K562 (cell line): ENCODE data around the gene RBM15. TPM values are rescaled to one million over a fixed set of nuclear protein-coding genes. Genes with fewer than 3 reads are reported as not detected.

Source experiments
- ATAC-seq: fragments of 200-7000 bp; cut with Tn5 transposase; 3 replicates; pipeline ENCODE4 v1.9.1; 2020; ENCODE audit warnings: moderate library complexity
- BruUV-seq: library from RNA; stranded (reverse); fragments of 400-500 nt; replicated peaks from 2 replicates; lab custom pipeline; 2021; lab: Mats Ljungman, UMichigan
- CTCF ChIA-PET: fragments of 300-600 bp; formaldehyde crosslinking; extraction: SDS; loops from one replicate; lab custom pipeline; 2021; ENCODE audit warnings: low intra/inter-chr PET ratio; lab: Yijun Ruan, JAX
- POLR2A ChIA-PET: fragments of 300-600, 350-650 bp; sonication (Branson Sonifier 250); formaldehyde crosslinking; extraction: SDS; loops from one replicate; lab custom pipeline; 2021; ENCODE audit warnings: antibody characterized with exemption, inconsistent platforms; lab: Yijun Ruan, JAX
- DNase-seq, 4 experiments: peaks; one replicate each; pipeline versions ENCODE4 v3.0.0 to v3.0.0-alpha.2; 2011 to 2018; ENCODE audit warnings: low spot score in 3 of 4, mixed read lengths in 3 of 4; ENCODE audit errors: extremely low read depth in 1 of 4
- FAIRE-seq: peaks from 2 replicates; lab custom pipeline; 2011; peaks lifted over from hg19 to GRCh38; lab: Jason Lieb, UNC
- H2AFZ ChIP-seq: 2 replicates; pipeline ENCODE4 v1.6.0; 2011; ENCODE audit warnings: low read depth, low read length, control low read depth, inconsistent platforms
- H3K27ac ChIP-seq: fragments of 200-600 bp; 3 replicates; pipeline ENCODE4 v1.8.0; 2011; ENCODE audit warnings: low read depth, mild to moderate bottlenecking, control low read depth, inconsistent platforms, low read length, moderate library complexity, mixed read lengths; ENCODE audit errors: extremely low read depth
- H3K27me3 ChIP-seq, 2 experiments: fragments of 300-600 bp in 1 of 2; 2 replicates in 1 of 2; 3 replicates in 1 of 2; pipeline versions ENCODE4 v1.6.0 to v1.8.0; 2011; ENCODE audit warnings: inconsistent platforms in 2 of 2, low read length in 2 of 2, mild to moderate bottlenecking in 1 of 2, mixed read lengths in 1 of 2, moderate library complexity in 1 of 2; ENCODE audit not compliant: control insufficient read depth in 2 of 2, insufficient read depth in 2 of 2
- H3K36me3 ChIP-seq: fragments of 300-600 bp; 3 replicates; pipeline ENCODE4 v1.8.0; 2011; ENCODE audit warnings: mild to moderate bottlenecking, low read length, inconsistent platforms; ENCODE audit not compliant: control insufficient read depth, insufficient read depth
- H3K4me1 ChIP-seq, 2 experiments: fragments of 200-600 bp in 1 of 2; replicated peaks in 1 of 2; 2 replicates in 1 of 2; 3 replicates in 1 of 2; pipeline versions ENCODE4 v1.5.1 to v1.8.0; 2011; ENCODE audit warnings: inconsistent platforms in 2 of 2, low read length in 2 of 2, mild to moderate bottlenecking in 1 of 2, mixed read lengths in 1 of 2, moderate library complexity in 1 of 2; ENCODE audit not compliant: control insufficient read depth in 2 of 2, insufficient read depth in 2 of 2
- H3K4me2 ChIP-seq: 2 replicates; pipeline ENCODE4 v1.6.1; 2011; ENCODE audit warnings: low read length, control low read depth, inconsistent platforms, mixed read lengths; ENCODE audit not compliant: insufficient read depth
- H3K4me3 ChIP-seq: fragments of 200-600 bp; sonication (generic), shearing (Covaris generic); 2 replicates; pipeline ENCODE4 v1.5.1; 2016; ENCODE audit warnings: control low read depth, inconsistent platforms
- H3K79me2 ChIP-seq: fragments of 200-600 bp; 3 replicates; pipeline ENCODE4 v1.8.0; 2011; ENCODE audit warnings: low read length, inconsistent platforms; ENCODE audit not compliant: control insufficient read depth, insufficient read depth
- H3K9ac ChIP-seq, 2 experiments: 2 replicates each; pipeline versions ENCODE4 v1.6.0 to v1.6.1; 2011; ENCODE audit warnings: low read depth in 2 of 2, low read length in 2 of 2, control low read depth in 1 of 2, inconsistent platforms in 1 of 2, mild to moderate bottlenecking in 1 of 2, mixed read lengths in 1 of 2; ENCODE audit not compliant: insufficient read depth in 1 of 2
- H3K9me1 ChIP-seq: one replicate; pipeline ENCODE4 v1.6.0; 2011; ENCODE audit warnings: inconsistent platforms, mild to moderate bottlenecking, low read length, moderate library complexity; ENCODE audit not compliant: control insufficient read depth, insufficient read depth
- H3K9me3 ChIP-seq: replicated peaks from 2 replicates; pipeline ENCODE4 v1.5.1; 2011; ENCODE audit warnings: low read depth, low read length, inconsistent platforms; ENCODE audit not compliant: control insufficient read depth, insufficient read depth
- H4K20me1 ChIP-seq: replicated peaks from 2 replicates; pipeline ENCODE4 v1.6.1; 2011; ENCODE audit warnings: low read length, inconsistent platforms, mixed read lengths; ENCODE audit not compliant: control insufficient read depth, insufficient read depth
- ATF3 ChIP-seq, 2 experiments: fragments of 450-650 bp in 1 of 2; sonication (generic) in 1 of 2; formaldehyde crosslinking in 1 of 2; IDR thresholded peaks in 1 of 2; conservative IDR thresholded peaks in 1 of 2; 2 replicates each; pipeline versions ENCODE4 v1.6.1 to v1.8.1; 2016 to 2023; ENCODE audit warnings: mild to moderate bottlenecking in 2 of 2, moderate library complexity in 2 of 2, inconsistent platforms in 1 of 2, missing genetic modification reagents in 1 of 2
- ATF7 ChIP-seq: fragments of 450-650 bp; IDR thresholded peaks from 2 replicates; pipeline ENCODE4 v1.7.1; 2014; ENCODE audit warnings: mild to moderate bottlenecking, moderate library complexity
- CLOCK ChIP-seq: fragments of 250-450 bp; sonication (Bioruptor Pico); IDR thresholded peaks from 2 replicates; pipeline ENCODE4 v1.4.0; 2020; ENCODE audit warnings: mild to moderate bottlenecking, moderate library complexity, borderline replicate concordance
- DACH1 ChIP-seq: fragments of 450-650 bp; IDR thresholded peaks from 2 replicates; pipeline ENCODE4 v1.6.1; 2018; ENCODE audit not compliant: partially characterized antibody
- DDX20 ChIP-seq: fragments of 450-650 bp; IDR thresholded peaks from 2 replicates; pipeline ENCODE4 v1.6.1; 2016; ENCODE audit warnings: missing genetic modification characterization, low read depth, mild to moderate bottlenecking, missing compliant biosample characterization, moderate library complexity
- ESRRA ChIP-seq: fragments of 450-650 bp; IDR thresholded peaks from 2 replicates; pipeline ENCODE4 v1.6.1; 2014; ENCODE audit warnings: low read depth, mild to moderate bottlenecking, moderate library complexity, borderline replicate concordance
- JUND ChIP-seq, 2 experiments: IDR thresholded peaks; 2 replicates in 1 of 2; 3 replicates in 1 of 2; pipeline ENCODE4 v1.6.1; 2011; ENCODE audit warnings: borderline replicate concordance in 2 of 2, low read depth in 2 of 2, low read length in 2 of 2, improper control_type of control experiment in 1 of 2, missing biosample characterization in 1 of 2, missing genetic modification characterization in 1 of 2, missing genetic modification reagents in 1 of 2
- KDM1A ChIP-seq, 2 experiments: fragments of 450-650 bp; IDR thresholded peaks; 2 replicates each; pipeline ENCODE4 v1.6.1; 2016; ENCODE audit warnings: mild to moderate bottlenecking in 2 of 2
- MYNN ChIP-seq, 2 experiments: sonication (generic); formaldehyde crosslinking in 1 of 2; IDR thresholded peaks; 2 replicates each; pipeline versions ENCODE4 v1.5.0 to v1.6.1; 2016 to 2020; ENCODE audit warnings: antibody characterized with exemption in 1 of 2, missing genetic modification reagents in 1 of 2
- POLR2AphosphoS2 ChIP-seq: IDR thresholded peaks from 2 replicates; pipeline ENCODE4 v1.6.1; 2012; ENCODE audit warnings: low read length, improper control_type of control experiment
- POLR2H ChIP-seq: IDR thresholded peaks from 2 replicates; pipeline ENCODE4 v1.6.1; 2016; ENCODE audit warnings: missing genetic modification characterization, low read depth, mild to moderate bottlenecking, control low read depth, missing compliant biosample characterization, moderate library complexity
- RCOR1 ChIP-seq, 2 experiments: IDR thresholded peaks; 2 replicates each; pipeline ENCODE4 v1.6.1; 2012; ENCODE audit warnings: low read depth in 2 of 2, low read length in 2 of 2, borderline replicate concordance in 1 of 2, improper control_type of control experiment in 1 of 2
- SMARCC2 ChIP-seq: fragments of 450-650 bp; IDR thresholded peaks from 2 replicates; pipeline ENCODE4 v1.6.1; 2017; ENCODE audit warnings: antibody characterized with exemption, moderate library complexity, mild to moderate bottlenecking, low read depth
- TCF15 ChIP-seq: fragments of 250-450 bp; sonication (Bioruptor Pico); IDR thresholded peaks from 2 replicates; pipeline ENCODE4 v1.8.0; 2022; ENCODE audit warnings: moderate library complexity, mild to moderate bottlenecking, inconsistent platforms
- ZNF561 ChIP-seq: fragments of 450-650 bp; formaldehyde crosslinking; conservative IDR thresholded peaks from 2 replicates; pipeline ENCODE4 v1.4.0; 2020; ENCODE audit warnings: mild to moderate bottlenecking, moderate library complexity
- WGBS: fragments of 100-300 bp; shearing (Covaris generic); methylation state at CpG from one replicate; pipeline ENCODE4 v1.1.6; 2016; ENCODE audit warnings: low coverage, mixed read lengths; ENCODE audit not compliant: insufficient coverage; ENCODE audit errors: missing lambda C conversion rate; 5-methylcytosine and 5-hydroxymethylcytosine counted together
- in situ Hi-C: fragments of 300-500 bp; cut with MboI; formaldehyde crosslinking; loops from 4 replicates; pipeline ENCODE4 v1.15.0; 2018; ENCODE audit warnings: inconsistent platforms, mixed read lengths
- intact Hi-C: fragments of 100-400 bp; cut with micrococcal nuclease; formaldehyde crosslinking; loops from 2 replicates; pipeline ENCODE4 v1.14.2; 2022
- polyA plus RNA-seq, 8 experiments: library from polyadenylated mRNA; depleted of rRNA in 4 of 8; stranded (reverse) in 5 of 8; unstranded in 3 of 8; fragments of >200 nt; fragmentation: Nextera tagmentation in 2 of 8; fragmentation: Illumina TruSeq in 1 of 8; extraction: Ambion mirVana in 2 of 8; extraction: Trizol in 1 of 8; gene quantifications; 2 replicates each; pipeline versions ENCODE4 v1.2.1 to v1.2.3, GENCODE V29; 2011 to 2014; ENCODE audit warnings: inconsistent platforms in 1 of 8, missing spikeins in 1 of 8
- total RNA-seq, 7 experiments: library from RNA; depleted of rRNA in 6 of 7; stranded (reverse); fragments of >200 nt in 6 of 7; fragmentation: Illumina TruSeq in 2 of 7; extraction: Trizol in 2 of 7; gene quantifications; 2 replicates each; pipeline versions ENCODE4 v1.2.1 to v1.2.3, GENCODE V29; 2011 to 2021; ENCODE audit warnings: low replicate concordance in 1 of 7

Gene RBM15
- total and polyA plus RNA-seq, 9 of the 15 experiments (the other 6 are each of a cell fraction or from before 2014, with no cell fraction given) = 2.4 to 63.4 (median 28.2) TPM

GRCh38 chr1:110336300-110337039, 2.7 kb upstream of the RBM15 start:
- in situ Hi-C loops (no loop called here), intact Hi-C loops (loop anchor here (5.0 to 10.0 kb wide), 2 partner anchors 304 to 628 kb away; partner anchors contain the start of genes LRIF1 and STRIP1)
- Histone ChIP-seq H3K4me3 (no peak overlapping the region), H3K27me3 (no peaks in the 10 kb centered on the region), H3K4me2 (no peak overlapping the region), H4K20me1 (peaks cover 20% of the 10 kb centered on the region), H3K9me1 (peaks cover 4% of the 10 kb centered on the region), H3K9ac (peak overlapping the region in 1 of 2 experiments; percentile 99; a peak in 1 of 4 replicates), H3K9me3 (no peaks in the 10 kb centered on the region), H3K4me1 (peaks cover 25 to 32% of the 10 kb centered on the region in 2 experiments), H3K79me2 (peaks cover 42% of the 10 kb centered on the region), H2AFZ (no peak overlapping the region), H3K36me3 (peaks cover 15% of the 10 kb centered on the region), H3K27ac (no peak overlapping the region; the same call in 2 of the 3 replicates)
- 0% methylated on average over 1 of the region's 1 CpG for WGBS
- BruUV-seq = no TSS peak
- CTCF ChIA-PET = no interaction called here
- POLR2A ChIA-PET = interaction anchor here (0.7 to 1.8 kb wide), 2 partner anchors 14 to 16 kb away, joined by 5 read pairs; no protein-coding TSS in a partner anchor
- FAIRE-seq (no peak), ATAC-seq (no peak), DNase-seq (peak in 1 of 4 experiments; percentile 37)
- no peak for TF ChIP-seq TCF15
- peak; percentile 18; the same call in 1 of the 2 replicates for TF ChIP-seq ESRRA
- TF ChIP-seq KDM1A (IDR thresholded peaks at IDR 0.05) = peak; percentile 93 to 95
- peak; percentile 89 for TF ChIP-seq SMARCC2
- no peak for TF ChIP-seq POLR2AphosphoS2
- peak; percentile 44; the same call in 1 of the 2 replicates for TF ChIP-seq ATF7
- TF ChIP-seq RCOR1 (IDR thresholded peaks at IDR 0.05; ENCODE audit: borderline replicate concordance in 1 of 2, low read depth in 2 of 2, low read length in 2 of 2) = peak in 1 of 2 experiments; percentile 96; a peak in 2 of 4 replicates
- TF ChIP-seq ZNF561 (CRISPR knock-in tag) = no peak
- peak; percentile 23 for TF ChIP-seq DACH1
- no peak for TF ChIP-seq MYNN (IDR thresholded peaks at IDR 0.05)
- TF ChIP-seq MYNN (CRISPR knock-in tag; IDR thresholded peaks at IDR 0.05) = no peak
- no peak for TF ChIP-seq POLR2H
- 0 out of 2 replicates have a peak, but pooled peaks have one; percentile 63 for TF ChIP-seq DDX20 (tag)
- TF ChIP-seq CLOCK (CRISPR knock-in tag) = no peak
- peak; percentile 94 for TF ChIP-seq JUND (IDR thresholded peaks at IDR 0.05; ENCODE audit: borderline replicate concordance, low read depth, low read length)
- peak; percentile 95 for TF ChIP-seq JUND (tag; IDR thresholded peaks at IDR 0.05; ENCODE audit: borderline replicate concordance, low read depth, low read length)
- TF ChIP-seq ATF3 (IDR thresholded peaks at IDR 0.05) = peak; percentile 91
- TF ChIP-seq ATF3 (CRISPR knock-in tag; conservative IDR thresholded peaks at IDR 0.05) = peak; percentile 40; the same call in 1 of the 2 replicates
